ENCODE data around the gene MYH7. TPM values are rescaled to one million over a fixed set of nuclear protein-coding genes. Genes with fewer than 3 reads are reported as not detected.

MYH7 gene
- total and polyA plus RNA-seq, 5 experiments from 2014 or later: not detected

DNA sequence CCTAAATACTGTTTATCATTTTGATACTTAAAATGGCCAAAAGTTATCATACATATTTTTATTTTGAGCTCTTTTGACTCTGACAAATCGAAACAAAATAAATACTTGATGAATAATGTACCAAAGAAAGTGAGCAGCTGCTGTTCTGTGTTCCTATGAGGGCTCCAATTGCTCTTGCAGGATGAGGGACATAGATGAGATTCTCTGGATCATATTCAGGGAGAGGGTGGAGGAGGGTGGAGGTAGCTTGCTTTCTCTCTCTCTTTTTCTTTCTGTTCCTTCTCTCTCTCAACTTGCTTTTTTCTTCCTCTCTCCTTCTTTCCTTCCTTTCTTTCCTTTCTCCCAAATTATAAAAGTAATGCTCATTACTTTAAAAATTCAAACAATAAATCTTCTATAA, 8.9 kb upstream of the MYH7 start:
- Mint-ChIP-seq H3K27ac (peak overlapping the region in 1 of 10 donors; percentile 34), H3K4me3 (no peak overlapping the region), H3K4me1 (no peaks in the 10 kb centered on the region), H3K36me3 (no peaks in the 10 kb centered on the region), H3K27me3 (peaks cover 4 to 48% (median 18%) of the 10 kb centered on the region in 5 donors), H3K9me3 (no peaks in the 10 kb centered on the region)
- ATAC-seq: no peak
- POLR2A ChIA-PET: no interaction called here
- no peak for DNase-seq

- no peak for ATAC-seq
- POLR2A ChIA-PET: no interaction called here
- Mint-ChIP-seq H3K4me3 (no peak overlapping the region), H3K27me3 (peaks cover 4 to 44% (median 18%) of the 10 kb centered on the region in 5 donors), H3K9me3 (no peaks in the 10 kb centered on the region), H3K27ac (no peak overlapping the region), H3K36me3 (no peaks in the 10 kb centered on the region), H3K4me1 (no peaks in the 10 kb centered on the region)
- no peak for DNase-seq
Measured at GRCh38 chr14:23443881-23444280, 8.4 kb upstream of the MYH7 start.

DNA sequence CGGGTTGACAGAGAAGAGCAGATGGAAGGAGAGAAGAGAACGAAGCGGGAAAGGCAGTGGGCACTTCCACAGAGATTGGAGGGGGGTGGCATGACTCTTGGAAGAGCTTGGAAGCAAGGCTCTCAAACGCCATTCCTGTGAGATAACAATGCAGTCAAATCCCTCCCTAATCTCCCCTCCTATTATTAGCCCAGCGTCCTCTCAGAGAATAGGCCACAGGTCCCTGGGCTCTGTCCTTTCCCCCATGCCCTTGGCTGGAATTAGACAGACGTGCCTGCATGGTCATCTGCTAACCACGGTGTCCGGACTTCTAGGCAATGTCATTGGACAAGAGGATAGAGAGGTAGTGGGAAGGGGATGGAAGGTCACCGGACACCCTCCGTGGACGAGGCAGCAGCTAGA, 8.0 kb upstream of the MYH7 start:
- peak overlapping the region in 2 of 10 donors; percentile 31 to 33 for H3K27ac Mint-ChIP-seq
- no peaks in the 10 kb centered on the region for H3K36me3 Mint-ChIP-seq
- no peaks in the 10 kb centered on the region for H3K9me3 Mint-ChIP-seq
- H3K27me3 Mint-ChIP-seq: peaks cover 4 to 39% (median 18%) of the 10 kb centered on the region in 5 donors
- H3K4me3 Mint-ChIP-seq: no peak overlapping the region
- DNase-seq: no peak
- POLR2A ChIA-PET: no interaction called here
- H3K4me1 Mint-ChIP-seq: no peaks in the 10 kb centered on the region
- no peak for ATAC-seq

DNA sequence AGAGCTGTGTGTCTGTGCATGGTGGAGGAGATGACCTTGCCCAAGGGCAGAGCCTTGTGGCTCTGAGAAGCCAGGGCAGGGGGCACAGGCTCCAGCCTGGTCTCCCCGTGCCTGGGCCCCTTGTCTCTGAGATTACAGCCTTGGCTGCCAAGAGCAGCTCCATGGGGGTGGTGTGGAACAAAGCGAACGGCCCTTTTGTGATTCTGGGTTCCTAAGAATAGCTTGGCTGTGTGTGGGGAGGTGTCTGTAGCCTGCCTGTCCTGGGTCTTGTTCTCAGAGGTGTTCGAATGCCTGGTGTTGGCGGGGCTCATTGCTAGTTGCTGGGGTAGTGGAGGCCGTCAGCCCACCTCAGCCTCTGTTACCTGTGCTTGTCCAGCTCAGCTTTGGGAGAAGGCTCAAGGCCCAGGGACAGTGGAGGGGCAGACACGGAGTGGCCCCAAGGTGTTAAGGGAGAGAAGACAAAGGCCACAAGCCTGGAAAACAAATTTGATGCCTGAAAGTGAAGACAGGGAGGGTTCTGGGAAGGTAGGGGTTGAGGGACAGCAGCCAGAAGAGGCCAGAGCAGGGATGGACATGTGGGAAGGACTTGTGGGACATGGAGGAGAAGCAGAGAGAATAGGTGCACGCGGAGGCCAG, 7.4 kb upstream of the MYH7 start:
- ATAC-seq (no peak), DNase-seq (no peak)
- Mint-ChIP-seq H3K4me3 (no peak overlapping the region), H3K36me3 (no peaks in the 10 kb centered on the region), H3K9me3 (no peaks in the 10 kb centered on the region), H3K27ac (peak overlapping the region in 1 of 10 donors; percentile 33), H3K4me1 (peaks cover 0 to under 1% (median 0%) of the 10 kb centered on the region in 4 donors), H3K27me3 (peaks cover 4 to 34% (median 18%) of the 10 kb centered on the region in 5 donors)
- POLR2A ChIA-PET: no interaction called here

DNA sequence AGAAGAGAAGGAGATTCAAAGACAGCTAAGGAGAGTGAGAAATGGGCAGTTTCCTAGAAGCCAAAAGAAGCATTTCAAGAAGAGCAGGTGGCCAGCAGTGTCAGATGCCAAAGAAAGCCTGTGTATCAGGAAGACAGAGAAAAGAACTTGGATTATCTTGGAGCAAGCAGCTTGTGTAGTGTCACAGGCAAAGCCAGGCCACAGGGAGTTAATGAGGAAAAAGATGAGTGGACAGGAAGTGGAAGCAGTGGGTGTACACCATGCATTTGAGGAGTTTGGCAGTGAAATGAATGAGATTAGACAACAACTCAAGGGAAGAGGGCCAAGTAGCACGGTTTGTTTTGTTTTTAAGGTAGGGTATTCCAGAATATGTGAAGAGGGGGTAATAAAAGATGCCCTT, 5.6 kb upstream of the MYH7 start:
- Mint-ChIP-seq H3K4me1 (peaks cover 0 to 2% (median 0%) of the 10 kb centered on the region in 4 donors), H3K4me3 (no peak overlapping the region), H3K9me3 (no peaks in the 10 kb centered on the region), H3K36me3 (no peaks in the 10 kb centered on the region), H3K27me3 (peaks cover 4 to 32% (median 18%) of the 10 kb centered on the region in 5 donors), H3K27ac (no peak overlapping the region)
- ATAC-seq: no peak
- no peak for DNase-seq
- POLR2A ChIA-PET: no interaction called here

DNA sequence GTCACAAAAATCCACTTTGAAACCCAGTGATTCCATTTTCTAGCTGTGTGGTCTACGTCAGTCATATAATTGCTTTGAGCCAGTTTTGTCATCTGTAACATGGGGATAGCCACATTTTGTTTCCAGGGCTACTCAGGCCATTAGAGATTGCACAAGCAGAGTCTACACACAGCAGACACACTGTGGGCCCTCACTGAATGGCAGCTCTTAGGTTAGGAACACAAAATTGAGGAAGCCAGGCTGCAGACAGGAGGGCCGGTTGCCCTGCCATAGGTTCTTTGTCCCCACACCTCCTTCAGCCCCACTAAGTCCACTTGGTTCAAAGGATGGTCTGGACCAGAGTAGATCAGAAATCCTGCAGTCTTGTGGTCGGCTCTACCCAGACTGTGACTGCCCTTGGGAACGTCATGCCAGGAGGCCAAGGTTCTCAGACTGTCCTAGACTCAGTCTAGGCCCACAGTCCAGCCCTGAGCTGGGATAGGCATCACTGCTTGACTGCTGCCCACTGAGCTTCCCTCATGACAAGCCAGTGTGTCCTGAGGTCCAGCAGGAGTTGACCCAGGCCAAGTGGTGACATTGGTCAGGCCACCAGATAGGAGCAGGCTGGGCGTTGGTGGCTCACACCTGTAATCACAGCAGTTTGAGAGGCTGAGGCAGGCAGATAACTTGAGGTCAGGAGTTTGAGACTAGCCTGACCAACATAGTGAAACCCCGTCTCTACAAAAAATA, 3.8 kb upstream of the MYH7 start:
- POLR2A ChIA-PET: no interaction called here

GRCh38 chr14:23438101-23438971, 2.9 kb upstream of the MYH7 start:
- Mint-ChIP-seq H3K27ac (peak overlapping the region in 2 of 10 donors; percentile 27 to 84), H3K27me3 (peaks cover 4 to 37% (median 18%) of the 10 kb centered on the region in 5 donors), H3K4me1 (peaks cover 0 to 2% (median 0%) of the 10 kb centered on the region in 4 donors), H3K36me3 (no peaks in the 10 kb centered on the region), H3K9me3 (no peaks in the 10 kb centered on the region), H3K4me3 (peak overlapping the region in 2 of 10 donors; percentile 33 to 69)
- DNase-seq (no peak), ATAC-seq (no peak)
- POLR2A ChIA-PET: no interaction called here

More for the DNA sequence above, 3.8 kb upstream of the MYH7 start:
- Mint-ChIP-seq H3K4me3 (no peak overlapping the region), H3K27ac (no peak overlapping the region), H3K4me1 (peaks cover 0 to 2% (median 0%) of the 10 kb centered on the region in 4 donors), H3K9me3 (no peaks in the 10 kb centered on the region), H3K27me3 (peaks cover 4 to 38% (median 18%) of the 10 kb centered on the region in 5 donors), H3K36me3 (no peaks in the 10 kb centered on the region)
- DNase-seq (no peak), ATAC-seq (no peak)

DNA sequence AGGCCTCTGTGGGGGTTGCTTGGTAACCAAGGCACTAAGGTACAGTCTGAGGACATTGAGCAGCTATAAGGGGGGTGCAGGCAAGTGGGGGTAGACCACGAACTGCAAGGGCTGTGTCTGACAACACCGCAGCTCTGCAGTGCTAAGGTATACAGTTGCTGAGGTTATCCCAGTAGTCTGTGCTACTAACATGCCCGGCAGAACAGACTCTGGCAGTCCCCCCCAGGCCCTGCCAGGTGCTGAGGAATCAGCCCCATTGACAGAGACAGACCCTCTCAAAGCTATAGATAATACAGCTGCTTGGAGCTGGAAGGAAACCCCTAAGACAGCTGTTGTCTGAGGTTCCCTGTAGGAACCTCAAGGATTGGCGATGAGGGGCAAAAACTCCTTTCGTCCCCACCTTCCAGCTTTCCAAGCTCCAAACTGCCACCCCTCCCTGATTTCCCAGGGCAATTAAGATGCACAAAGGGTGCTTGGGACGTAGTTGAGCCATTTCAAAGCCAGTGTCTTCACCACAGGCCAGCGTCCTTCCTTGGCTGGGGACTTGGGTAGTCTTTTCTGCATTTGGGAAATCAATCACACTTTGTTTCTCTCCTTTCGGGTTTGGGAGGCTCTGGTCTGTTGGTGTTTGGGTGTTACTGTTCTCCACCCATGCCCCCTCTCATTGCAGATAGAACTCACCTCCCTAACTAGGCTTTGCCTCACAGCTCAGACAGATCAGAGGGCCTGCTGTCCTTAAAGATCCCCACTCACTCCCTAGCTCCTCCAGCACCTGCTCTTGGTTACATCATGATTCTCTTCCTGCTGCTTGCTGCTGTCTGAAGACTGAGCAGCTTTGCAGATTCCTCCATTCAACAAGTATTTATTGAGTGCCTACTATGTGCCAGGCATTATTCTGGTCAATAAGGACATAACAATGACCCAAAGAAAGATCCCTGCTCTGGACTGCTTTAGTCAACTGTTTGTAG, 2.0 kb upstream of the MYH7 start:
- POLR2A ChIA-PET: no interaction called here
- Mint-ChIP-seq H3K4me1 (peaks cover 0 to 2% (median 0%) of the 10 kb centered on the region in 4 donors), H3K36me3 (no peaks in the 10 kb centered on the region), H3K4me3 (no peak overlapping the region), H3K9me3 (peaks cover 0 to 2% (median 0%) of the 10 kb centered on the region in 9 donors), H3K27ac (peak overlapping the region in 2 of 10 donors; percentile 27 to 68), H3K27me3 (peaks cover 4 to 28% (median 15%) of the 10 kb centered on the region in 5 donors)
- ATAC-seq: no peak
- no peak for DNase-seq

GRCh38 chr14:23436327-23437132, 1.1 kb upstream of the MYH7 start:
- peaks cover 0 to 2% (median 0%) of the 10 kb centered on the region in 9 donors for H3K9me3 Mint-ChIP-seq
- no peak overlapping the region for H3K4me3 Mint-ChIP-seq
- peaks cover 3 to 22% (median 15%) of the 10 kb centered on the region in 5 donors for H3K27me3 Mint-ChIP-seq
- H3K36me3 Mint-ChIP-seq: no peaks in the 10 kb centered on the region
- peaks cover 0 to 2% (median 0%) of the 10 kb centered on the region in 4 donors for H3K4me1 Mint-ChIP-seq
- POLR2A ChIA-PET: interaction anchor here (0.6 kb wide), 1 partner anchor 911 kb away, joined by 3 read pairs; no protein-coding TSS in a partner anchor
- peak overlapping the region in 1 of 10 donors; percentile 7 for H3K27ac Mint-ChIP-seq
- ATAC-seq (no peak), DNase-seq (no peak)

DNA sequence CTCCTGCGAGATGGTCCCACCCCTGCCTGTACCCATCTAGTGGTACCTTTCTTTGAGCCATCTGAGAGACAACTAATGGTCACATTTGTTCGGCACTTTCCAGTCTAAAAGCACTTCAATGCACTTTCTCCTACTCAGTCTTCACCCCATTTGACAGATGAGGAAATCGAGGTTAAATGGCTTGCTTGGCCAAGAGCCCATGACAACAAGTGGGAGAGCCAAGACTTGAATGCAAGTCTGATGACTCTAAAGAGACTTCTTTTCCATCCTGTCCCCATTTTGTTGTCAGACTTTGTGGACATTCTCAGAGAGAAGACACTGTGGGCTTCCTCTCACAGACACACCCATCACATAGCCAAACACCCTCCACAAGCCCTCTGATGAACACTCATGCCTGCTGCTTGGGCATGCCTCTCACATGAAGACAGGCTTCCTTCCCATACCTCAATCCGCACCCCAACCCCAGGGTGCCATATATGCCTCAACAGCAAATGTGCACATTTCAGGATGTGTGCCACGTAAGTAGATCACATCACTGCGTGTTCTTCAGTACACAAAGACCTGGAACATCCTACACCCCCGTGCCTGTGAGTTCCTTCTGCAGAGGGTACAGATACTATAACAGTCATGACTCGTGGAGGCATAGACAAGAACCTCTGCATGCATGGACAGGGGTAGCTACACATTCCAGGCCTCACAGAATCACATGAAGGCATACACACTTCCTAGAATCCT, 805 bp downstream of the MYH7 start:
- H3K27ac Mint-ChIP-seq: peak overlapping the region in 1 of 10 donors; percentile 6
- H3K36me3 Mint-ChIP-seq: no peaks in the 10 kb centered on the region
- H3K27me3 Mint-ChIP-seq: peaks cover 3 to 10% (median 7%) of the 10 kb centered on the region in 5 donors
- POLR2A ChIA-PET: no interaction called here
- DNase-seq (no peak), ATAC-seq (no peak)
- H3K4me1 Mint-ChIP-seq: peaks cover 0 to 2% (median 0%) of the 10 kb centered on the region in 4 donors
- no peak overlapping the region for H3K4me3 Mint-ChIP-seq
- peaks cover 0 to 2% (median 0%) of the 10 kb centered on the region in 9 donors for H3K9me3 Mint-ChIP-seq

DNA sequence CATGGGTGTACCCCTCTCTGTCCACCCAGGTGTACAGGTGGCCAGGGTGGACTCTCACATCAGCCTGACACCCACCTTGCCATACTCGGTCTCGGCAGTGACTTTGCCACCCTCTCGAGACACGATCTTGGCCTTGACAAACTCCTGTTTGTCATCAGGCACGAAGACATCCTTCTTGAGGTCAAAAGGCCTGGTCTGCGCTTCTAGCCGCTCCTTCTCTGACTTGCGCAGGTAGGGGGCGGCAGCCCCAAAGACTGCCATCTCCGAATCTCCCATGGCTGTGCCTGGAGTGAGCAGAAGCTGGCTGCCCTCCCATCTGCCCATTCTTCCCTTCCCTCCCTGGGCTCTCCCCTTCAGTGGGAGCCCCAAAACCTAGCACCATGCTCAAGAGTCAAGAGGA, 2.0 kb downstream of the MYH7 start:
- DNase-seq (no peak), ATAC-seq (no peak)
- H3K27ac Mint-ChIP-seq: no peak overlapping the region
- H3K36me3 Mint-ChIP-seq: no peaks in the 10 kb centered on the region
- H3K27me3 Mint-ChIP-seq: peaks cover 3 to 10% (median 7%) of the 10 kb centered on the region in 5 donors
- POLR2A ChIA-PET: no interaction called here
- peaks cover 0 to 2% (median 0%) of the 10 kb centered on the region in 9 donors for H3K9me3 Mint-ChIP-seq
- peaks cover 0 to 2% (median 0%) of the 10 kb centered on the region in 4 donors for H3K4me1 Mint-ChIP-seq
- H3K4me3 Mint-ChIP-seq: no peak overlapping the region

All from naive thymus-derived CD8-positive, alpha-beta T cell (primary cell).